ENCODE measurements around the gene PPP1CA.

Gene PPP1CA

DNA sequence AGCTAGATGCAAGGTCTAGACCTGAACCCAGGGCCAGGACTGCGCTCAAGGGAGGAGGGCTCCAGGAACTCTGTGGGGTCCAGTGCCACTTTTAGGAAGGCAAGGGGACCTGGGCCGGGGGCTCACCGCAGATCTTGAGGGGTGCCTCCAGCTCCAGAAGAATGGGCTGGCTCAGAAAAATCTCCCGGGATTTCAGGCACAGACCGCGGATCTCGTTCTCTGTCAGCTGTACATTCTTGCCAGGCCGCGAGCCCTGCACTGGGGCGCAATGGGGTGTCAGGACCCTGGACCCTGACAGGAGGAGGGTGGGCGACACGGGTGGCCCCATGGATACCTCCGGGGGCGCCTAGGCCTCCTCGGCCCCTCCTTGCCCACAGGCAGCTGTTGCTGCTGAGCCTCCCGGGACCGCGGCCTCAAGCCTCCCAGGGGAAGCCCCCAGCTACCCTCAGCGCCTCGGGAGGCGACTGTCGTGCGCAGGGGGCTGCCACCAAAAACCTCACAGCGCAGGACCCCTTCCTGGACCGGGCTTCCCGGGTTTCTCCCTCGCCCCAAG, 640 bp downstream of the PPP1CA start:
- DNase-seq = no peak

GRCh38 chr11:67400251-67400941, 1.3 kb downstream of the PPP1CA start:
- DNase-seq = no peak

GRCh38 chr11:67398661-67399563, 2.7 kb downstream of the PPP1CA start:
- DNase-seq = no peak

DNA sequence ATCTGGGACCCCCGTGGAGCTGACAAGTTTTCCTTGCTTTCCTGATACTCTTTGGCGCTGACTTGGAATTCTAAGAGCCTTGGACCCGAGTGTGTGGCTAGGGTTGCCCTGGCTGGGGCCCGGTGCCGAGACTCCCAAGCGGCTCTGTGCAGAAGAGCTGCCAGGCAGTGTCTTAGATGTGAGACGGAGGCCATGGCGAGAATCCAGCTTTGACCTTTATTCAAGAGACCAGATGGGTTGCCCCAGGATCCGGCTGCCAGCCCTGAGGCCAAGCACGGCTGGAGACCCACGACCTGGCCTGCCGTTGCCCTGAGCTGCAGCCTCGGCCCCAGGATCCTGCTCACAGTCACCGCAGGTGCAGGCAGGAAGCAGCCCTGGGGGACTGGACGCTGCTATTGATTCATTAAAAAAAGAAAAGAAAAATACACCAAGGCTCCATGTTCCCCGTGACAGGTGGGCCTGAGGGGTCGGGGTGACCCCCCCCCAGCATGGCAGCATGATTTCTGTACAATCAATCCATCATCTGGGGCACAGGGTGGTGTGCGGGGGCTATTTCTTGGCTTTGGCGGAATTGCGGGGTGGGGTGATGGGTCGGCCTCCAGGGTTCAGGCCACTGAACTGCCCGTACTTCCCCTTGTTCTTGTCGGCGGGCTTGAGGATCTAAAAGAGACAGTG, 3.5 kb downstream of the PPP1CA start:
- no peak for DNase-seq

- no peak for DNase-seq
These were observed 4.1 kb downstream of the PPP1CA start for GRCh38 chr11:67397536-67397935.

DNA sequence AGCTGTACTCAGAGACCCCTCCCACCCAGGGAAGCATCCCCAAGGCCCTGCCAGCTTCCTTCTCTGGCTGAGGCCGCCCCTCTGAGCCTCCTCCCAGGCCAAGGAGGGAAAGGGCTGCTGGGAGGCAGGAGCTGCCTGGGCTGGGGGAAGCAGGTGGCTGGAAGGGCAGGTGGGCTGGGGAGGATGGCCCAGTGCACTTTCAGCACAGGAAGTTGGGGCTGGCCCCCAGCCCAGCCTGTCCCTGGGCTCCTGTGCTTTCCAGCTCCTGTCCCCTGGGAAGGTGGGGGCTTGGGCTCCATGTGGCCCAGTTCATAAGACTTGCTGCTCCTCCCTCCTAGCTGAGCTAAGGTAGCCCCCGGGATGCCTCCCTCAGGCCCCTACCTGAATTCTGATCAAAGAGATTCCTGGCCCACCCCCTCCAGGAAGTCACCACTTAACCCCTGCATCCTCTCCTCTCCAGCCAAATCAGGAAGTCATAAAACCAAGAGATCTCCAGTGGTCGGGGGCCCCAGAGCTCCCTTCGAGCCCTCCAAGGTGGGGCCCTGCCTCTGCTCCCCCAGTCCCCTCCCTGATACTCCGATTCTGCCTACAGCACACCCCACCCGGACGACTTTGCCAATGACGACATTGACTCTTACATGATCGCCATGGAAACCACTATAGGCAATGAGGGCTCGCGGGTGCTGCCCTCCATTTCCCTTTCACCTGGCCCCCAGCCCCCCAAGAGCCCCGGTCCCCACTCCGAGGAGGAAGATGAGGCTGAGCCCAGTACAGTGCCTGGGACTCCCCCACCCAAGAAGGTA, 4.9 kb downstream of the PPP1CA start:
- DNase-seq = no peak

GRCh38 chr11:67396259-67396581, 5.4 kb downstream of the PPP1CA start:
- DNase-seq = no peak

GRCh38 chr11:67395555-67396258, 6.0 kb downstream of the PPP1CA start:
- DNase-seq = no peak

DNA sequence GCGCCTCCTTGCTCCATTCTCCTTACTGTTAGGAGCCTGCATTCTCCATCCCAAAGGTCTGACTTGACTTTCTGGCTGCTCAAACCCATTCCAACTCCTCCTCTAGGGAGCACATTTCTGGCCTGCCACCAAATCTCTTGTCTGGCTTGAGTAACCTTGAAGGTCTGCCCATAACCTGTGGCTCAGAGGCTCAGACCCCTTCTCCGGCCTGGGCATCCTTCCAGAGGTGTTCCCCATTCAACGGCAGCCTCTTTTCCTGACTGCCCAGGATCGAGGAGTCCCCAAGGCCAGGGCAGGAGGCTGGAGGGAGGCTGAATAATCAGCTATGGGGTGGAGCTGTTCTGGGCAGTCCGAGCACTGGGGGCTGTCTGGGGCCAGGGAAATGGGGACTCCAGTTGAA, 7.7 kb downstream of the PPP1CA start:
- DNase-seq = no peak

GRCh38 chr11:67393437-67393836, 8.2 kb downstream of the PPP1CA start:
- no peak for DNase-seq

GRCh38 chr11:67392183-67392715, 9.4 kb downstream of the PPP1CA start:
- no peak for DNase-seq

GRCh38 chr11:67391304-67392182, 10.1 kb downstream of the PPP1CA start, which contains the start of gene RAD9A:
Gene RAD9A, plus strand, starts transcription at chr11:67391986. Its CDS starts 59 bp downstream, at chr11:67392045.
- peak; percentile 90 to 92 for DNase-seq

DNA sequence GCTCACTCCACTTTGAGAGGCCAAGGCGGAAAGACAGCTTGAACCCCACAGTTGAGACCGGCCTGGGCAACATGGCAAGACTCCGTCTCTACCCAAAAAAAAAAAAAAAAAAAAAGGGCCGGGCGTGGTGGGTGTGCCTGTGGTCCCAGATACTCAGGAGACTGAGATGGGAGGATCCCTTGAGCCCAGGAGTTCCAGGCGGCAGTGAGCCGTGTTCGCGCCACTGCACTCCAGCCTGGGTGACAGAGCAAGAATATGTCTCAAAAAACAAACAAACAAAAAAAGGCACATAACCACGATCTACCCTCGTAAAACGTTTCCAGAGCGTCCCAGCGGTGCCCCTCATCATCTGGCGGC, 10.7 kb downstream of the PPP1CA start:
- no peak for DNase-seq

DNA sequence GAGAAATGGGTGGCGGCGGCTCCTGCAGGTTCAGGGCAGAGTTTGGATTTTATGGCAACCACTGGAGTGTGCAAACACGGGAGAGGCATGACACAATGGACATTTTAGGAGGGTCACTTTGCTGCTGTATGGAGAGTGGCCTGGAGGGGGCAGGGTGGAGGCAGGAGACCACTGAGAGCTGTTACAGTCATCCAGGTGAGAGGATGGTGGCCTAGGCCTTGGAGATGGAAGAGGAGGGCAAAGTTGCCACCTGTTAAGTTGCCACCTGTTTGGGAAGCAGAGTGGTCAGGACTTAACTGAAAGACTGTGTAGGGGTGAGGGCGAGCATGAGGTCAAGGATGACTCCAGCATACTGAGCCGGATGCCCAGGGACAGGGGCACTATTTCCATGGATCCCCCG, 12.2 kb downstream of the PPP1CA start:
- DNase-seq = no peak

- DNase-seq = no peak
These were observed 14.1 kb downstream of the PPP1CA start for GRCh38 chr11:67387518-67387917.

GRCh38 chr11:67387069-67387468, 14.6 kb downstream of the PPP1CA start:
- no peak for DNase-seq

GRCh38 chr11:67384851-67385366, 16.7 kb downstream of the PPP1CA start:
- DNase-seq = no peak

DNA sequence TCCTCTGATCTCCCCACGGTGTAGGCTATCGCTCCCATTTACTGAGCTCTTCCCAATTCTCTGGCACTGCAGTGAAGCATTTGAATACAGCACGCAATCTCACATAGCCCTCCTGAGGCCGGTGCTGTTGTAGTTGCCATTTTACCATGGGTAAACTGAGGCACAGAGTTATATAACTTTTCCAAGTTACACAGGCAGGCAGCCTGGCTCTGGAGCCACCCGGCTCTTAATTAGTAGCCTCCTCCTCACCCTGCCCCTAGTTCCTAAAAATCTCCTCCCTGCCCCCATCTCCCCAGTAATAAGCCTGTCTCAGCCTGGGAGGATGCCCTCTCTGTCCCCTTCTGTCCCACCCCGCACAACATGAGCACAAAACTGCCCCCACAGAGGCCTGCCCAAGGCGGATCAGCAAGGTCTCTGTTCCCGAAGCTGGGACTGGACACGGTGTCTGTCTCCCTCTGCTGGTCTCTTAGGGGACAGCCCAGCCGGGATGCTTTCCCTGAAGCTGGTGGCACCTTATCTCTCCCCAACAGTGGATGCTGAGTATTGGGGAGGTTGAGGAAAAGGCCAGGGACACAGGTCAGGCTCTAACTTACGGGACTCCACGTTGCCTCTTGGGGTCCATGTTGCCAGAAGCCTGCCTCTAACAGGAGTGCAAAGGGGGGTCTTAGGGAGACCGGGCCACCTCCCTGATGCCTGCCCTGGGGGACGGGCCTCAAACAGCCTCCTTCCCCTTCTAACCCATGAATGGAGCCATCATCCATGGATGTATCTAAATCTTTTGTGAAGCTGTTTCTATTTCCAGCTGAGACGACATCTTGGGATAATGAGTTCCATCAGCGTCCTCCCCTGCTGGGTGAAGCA, 19.2 kb downstream of the PPP1CA start:
- peak; percentile 82 to 83 for DNase-seq

DNA sequence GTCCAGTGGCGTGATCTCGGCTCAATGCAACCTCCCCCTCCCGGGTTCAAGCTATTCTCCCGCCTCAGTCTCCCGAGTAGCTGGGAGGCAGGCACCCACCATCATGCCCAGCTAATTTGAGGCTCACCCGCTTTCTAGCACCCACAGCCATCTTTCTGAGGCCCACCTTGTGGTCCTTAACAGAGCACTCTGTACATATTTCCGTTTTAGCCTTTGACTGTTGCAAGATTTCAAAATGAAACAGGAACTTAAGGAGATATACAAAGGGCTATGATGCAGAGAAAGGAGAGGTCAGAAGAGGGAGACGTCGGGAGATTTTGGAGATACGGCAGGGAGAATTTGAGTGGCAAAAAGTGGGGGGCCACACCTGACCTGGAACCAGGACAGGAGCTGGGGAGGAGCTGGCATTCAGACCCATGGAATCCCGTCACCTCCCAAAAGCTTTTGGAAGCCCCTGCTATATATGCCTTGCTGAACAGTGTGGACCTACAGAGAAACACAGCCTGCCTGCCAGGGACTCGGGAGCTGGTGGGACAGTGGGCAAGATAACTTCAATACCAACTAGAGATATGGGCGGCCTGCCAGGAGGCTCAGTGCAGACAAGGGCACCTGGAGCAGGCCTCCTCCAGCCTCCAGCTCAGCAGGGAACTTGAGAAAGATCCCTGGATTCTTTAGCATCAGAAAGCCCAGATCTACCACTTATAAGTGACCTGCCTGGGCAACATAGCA, 20.2 kb downstream of the PPP1CA start:
- no peak for DNase-seq
